ENCODE results near the gene OSMR.

DNA sequence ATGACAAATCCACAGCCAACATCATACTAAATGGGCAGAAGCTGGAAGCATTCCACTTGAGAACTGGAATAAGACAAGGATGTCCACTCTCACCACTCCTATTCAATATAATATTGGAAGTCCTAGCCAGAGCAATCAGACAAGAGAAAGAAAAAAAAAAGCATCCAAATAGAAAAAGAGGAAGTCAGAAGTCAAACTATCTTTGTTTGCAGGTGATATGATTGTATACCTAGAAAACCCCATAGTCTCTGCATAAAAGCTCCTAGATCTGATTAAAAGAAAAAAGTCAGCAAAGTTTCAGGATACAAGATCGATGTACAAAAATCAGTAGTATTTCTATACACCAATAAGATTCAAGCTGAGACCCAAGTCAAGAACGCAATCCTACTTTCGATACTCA, 66.1 kb downstream of the OSMR start:
- no peak for TF ChIP-seq KAT8 (CRISPR knock-in tag; IDR thresholded peaks at IDR 0.05)
- TF ChIP-seq ZNF446 (CRISPR knock-in tag; IDR thresholded peaks at IDR 0.05): no peak
- TF ChIP-seq CREM (IDR thresholded peaks at IDR 0.05): no peak
- TF ChIP-seq CREM (CRISPR knock-in tag; IDR thresholded peaks at IDR 0.05): no peak
- TF ChIP-seq KLF9 (CRISPR knock-in tag; IDR thresholded peaks at IDR 0.05; ENCODE audit: low read depth): no peak
- no peak for TF ChIP-seq DNMT1 (CRISPR knock-in tag; IDR thresholded peaks at IDR 0.05)
- no peak for TF ChIP-seq JUND (CRISPR knock-in tag; IDR thresholded peaks at IDR 0.05)
- TF ChIP-seq, protein P1, sequence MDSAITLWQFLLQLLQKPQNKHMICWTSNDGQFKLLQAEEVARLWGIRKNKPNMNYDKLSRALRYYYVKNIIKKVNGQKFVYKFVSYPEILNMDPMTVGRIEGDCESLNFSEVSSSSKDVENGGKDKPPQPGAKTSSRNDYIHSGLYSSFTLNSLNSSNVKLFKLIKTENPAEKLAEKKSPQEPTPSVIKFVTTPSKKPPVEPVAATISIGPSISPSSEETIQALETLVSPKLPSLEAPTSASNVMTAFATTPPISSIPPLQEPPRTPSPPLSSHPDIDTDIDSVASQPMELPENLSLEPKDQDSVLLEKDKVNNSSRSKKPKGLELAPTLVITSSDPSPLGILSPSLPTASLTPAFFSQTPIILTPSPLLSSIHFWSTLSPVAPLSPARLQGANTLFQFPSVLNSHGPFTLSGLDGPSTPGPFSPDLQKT (CRISPR knock-in tag; IDR thresholded peaks at IDR 0.05; ENCODE audit: borderline replicate concordance): no peak
- TF ChIP-seq ZNF558 (CRISPR knock-in tag; IDR thresholded peaks at IDR 0.05; ENCODE audit: borderline replicate concordance): no peak
- TF ChIP-seq TARDBP (CRISPR knock-in tag; IDR thresholded peaks at IDR 0.05): no peak
- no peak for TF ChIP-seq TOPORS (CRISPR knock-in tag; IDR thresholded peaks at IDR 0.05)
- no peak for TF ChIP-seq SMARCC2 (IDR thresholded peaks at IDR 0.05)
- TF ChIP-seq HMG20B (CRISPR knock-in tag; conservative IDR thresholded peaks at IDR 0.05): no peak
- no peak for TF ChIP-seq ZNF432 (CRISPR knock-in tag; IDR thresholded peaks at IDR 0.05; ENCODE audit: borderline replicate concordance)
- no peak for TF ChIP-seq ZKSCAN1 (IDR thresholded peaks at IDR 0.05; ENCODE audit: low read length)
